Liver (tissue), 9 donors: Measurements from ENCODE around the gene MYH13. TPM values are rescaled to one million over a fixed set of nuclear protein-coding genes. Genes with fewer than 3 reads are reported as not detected.
"Not testable (repeated sequence)": the region's sequence is repeated elsewhere in the genome, so short reads cannot be mapped to it uniquely, and the experiment has no call there.

Source experiments
- DNase-seq: peaks from one replicate; pipeline ENCODE4 v3.0.0-alpha.2; 2017; ENCODE audit warnings: low spot score
- H3K27ac ChIP-seq, 2 donors: one replicate each; pipeline ENCODE4 v1.7.0; 2013; ENCODE audit warnings: inconsistent platforms in 2 of 2, low read length in 2 of 2, control low read depth in 1 of 2, low read depth in 1 of 2, mild to moderate bottlenecking in 1 of 2
- H3K27me3 ChIP-seq, 4 donors: one replicate each; pipeline versions ENCODE4 v1.6.1 to v1.7.0; 2013; ENCODE audit warnings: low read length in 3 of 4, inconsistent platforms in 1 of 4, mild to moderate bottlenecking in 1 of 4, moderate library complexity in 1 of 4; ENCODE audit not compliant: control insufficient read depth in 4 of 4, insufficient read depth in 4 of 4
- H3K36me3 ChIP-seq, 4 donors: one replicate each; pipeline versions ENCODE4 v1.6.1 to v1.7.0; 2013; ENCODE audit warnings: low read length in 3 of 4, mild to moderate bottlenecking in 3 of 4, low read depth in 1 of 4, moderate library complexity in 1 of 4; ENCODE audit not compliant: control insufficient read depth in 4 of 4, insufficient read depth in 3 of 4
- H3K4me1 ChIP-seq, 4 donors: one replicate each; pipeline versions ENCODE4 v1.6.1 to v1.7.0; 2013; ENCODE audit warnings: low read length in 3 of 4, mild to moderate bottlenecking in 3 of 4, moderate library complexity in 1 of 4; ENCODE audit not compliant: control insufficient read depth in 4 of 4, insufficient read depth in 4 of 4
- H3K4me3 ChIP-seq, 3 donors: one replicate each; pipeline versions ENCODE4 v1.6.1 to v1.7.0; 2013; ENCODE audit warnings: low read length in 3 of 3, control low read depth in 1 of 3, low read depth in 1 of 3, mild to moderate bottlenecking in 1 of 3
- H3K9ac ChIP-seq, 2 donors: one replicate each; pipeline ENCODE4 v1.7.0; 2013; ENCODE audit warnings: low read length in 2 of 2, mild to moderate bottlenecking in 2 of 2, moderate library complexity in 2 of 2, control low read depth in 1 of 2, low read depth in 1 of 2
- H3K9me3 ChIP-seq, 4 donors: one replicate each; pipeline versions ENCODE4 v1.6.1 to v1.7.0; 2013; ENCODE audit warnings: low read length in 3 of 4; ENCODE audit not compliant: control insufficient read depth in 4 of 4
- ATF3 ChIP-seq: IDR thresholded peaks from 2 replicates; pipeline ENCODE4 v1.6.1; 2016; ENCODE audit warnings: antibody characterized with exemption
- CTCF ChIP-seq: fragments of 150-350 bp; IDR thresholded peaks from 2 replicates; pipeline ENCODE4 v1.5.1; 2017; ENCODE audit warnings: improper control_type of control experiment, low read depth, low read length; ENCODE audit not compliant: missing input control
- FOXA2 ChIP-seq: IDR thresholded peaks from 2 replicates; pipeline ENCODE4 v1.6.1; 2016; ENCODE audit warnings: antibody characterized with exemption
- GABPA ChIP-seq, 2 donors: IDR thresholded peaks in 1 of 2; conservative IDR thresholded peaks in 1 of 2; 2 replicates each; pipeline ENCODE4 v1.6.1; 2016; ENCODE audit warnings: antibody characterized with exemption in 2 of 2, mild to moderate bottlenecking in 1 of 2, moderate library complexity in 1 of 2
- HNF4A ChIP-seq, 2 donors: conservative IDR thresholded peaks; 2 replicates each; pipeline ENCODE4 v1.6.1; 2016; ENCODE audit warnings: antibody characterized with exemption in 2 of 2, mild to moderate bottlenecking in 2 of 2
- HNF4G ChIP-seq: IDR thresholded peaks from 2 replicates; pipeline ENCODE4 v1.6.1; 2016; ENCODE audit warnings: antibody characterized with exemption
- MAX ChIP-seq: IDR thresholded peaks from 2 replicates; pipeline ENCODE4 v1.6.1; 2016; ENCODE audit warnings: antibody characterized with exemption
- NR2F2 ChIP-seq: IDR thresholded peaks from 2 replicates; pipeline ENCODE4 v1.6.1; 2016; ENCODE audit warnings: antibody characterized with exemption
- RAD21 ChIP-seq, 2 donors: IDR thresholded peaks; 2 replicates each; pipeline ENCODE4 v1.6.1; 2016; ENCODE audit warnings: antibody characterized with exemption in 2 of 2, mild to moderate bottlenecking in 2 of 2
- REST ChIP-seq: IDR thresholded peaks from 2 replicates; pipeline ENCODE4 v1.6.1; 2016; ENCODE audit warnings: antibody characterized with exemption, mild to moderate bottlenecking
- RXRA ChIP-seq, 2 donors: IDR thresholded peaks; 2 replicates each; pipeline ENCODE4 v1.6.1; 2017 to 2018; ENCODE audit warnings: antibody characterized with exemption in 2 of 2, mild to moderate bottlenecking in 1 of 2
- TAF1 ChIP-seq: conservative IDR thresholded peaks from 2 replicates; pipeline ENCODE4 v1.6.1; 2016; ENCODE audit warnings: antibody characterized with exemption, mild to moderate bottlenecking
- YY1 ChIP-seq: IDR thresholded peaks from 2 replicates; pipeline ENCODE4 v1.6.1; 2016; ENCODE audit warnings: antibody characterized with exemption, mild to moderate bottlenecking
- ZBTB33 ChIP-seq: IDR thresholded peaks from 2 replicates; pipeline ENCODE4 v1.6.1; 2016; ENCODE audit warnings: antibody characterized with exemption
- WGBS: extraction: QIAGEN DNeasy Blood & Tissue Kit; methylation state at CpG from one replicate; pipeline ENCODE4 v1.1.7; 2013; 5-methylcytosine and 5-hydroxymethylcytosine counted together
- polyA plus RNA-seq, 2 donors: library from polyadenylated mRNA; stranded (reverse) in 1 of 2; unstranded in 1 of 2; fragments of 200-250 nt in 1 of 2; fragments of >200 nt in 1 of 2; fragmentation: Nextera tagmentation in 1 of 2; extraction: Ambion mirVana in 1 of 2; gene quantifications; one replicate each; pipeline versions ENCODE4 v1.2.1 to v1.2.3, GENCODE V29; 2013 to 2015
- total RNA-seq, 2 donors: library from RNA; depleted of rRNA; stranded (reverse); fragments of >200 nt; gene quantifications; one replicate each; pipeline ENCODE4 v1.2.3, GENCODE V29; 2014
- donor health status: healthy.
- donor health status: healthy.
- donor health status: healthy.
- donor health status: healthy.
- donor health status: healthy.

MYH13 gene
- total and polyA plus RNA-seq, 4 donors, result not detected

GRCh38 chr17:10292057-10292937 is 80.5 kb downstream of the MYH13 start:
- Histone ChIP-seq H3K4me3 (no peak overlapping the region), H3K9ac (no peak overlapping the region), H3K9me3 (no peaks in the 10 kb centered on the region), H3K27ac (no peak overlapping the region), H3K4me1 (no peaks in the 10 kb centered on the region), H3K27me3 (peaks cover 0 to 5% (median 0%) of the 10 kb centered on the region in 4 donors), H3K36me3 (no peaks in the 10 kb centered on the region)
- 66% methylated on average over 12 of the region's 12 CpGs for WGBS
- TF ChIP-seq REST (no peak), NR2F2 (no peak), MAX (no peak), HNF4A (conservative IDR thresholded peaks at IDR 0.05) (no peak)
- no peak for DNase-seq

- H3K9me3 ChIP-seq, H3K27ac ChIP-seq, H3K36me3 ChIP-seq, DNase-seq, H3K27me3 ChIP-seq, H3K4me1 ChIP-seq, H3K4me3 ChIP-seq, H3K9ac ChIP-seq: not testable (repeated sequence)
- WGBS, result 72% methylated on average over 12 of the region's 12 CpGs
Measured at GRCh38 chr17:10291576-10291975, 81.2 kb downstream of the MYH13 start.

- H3K4me3 ChIP-seq, result no peak overlapping the region
- no peaks in the 10 kb centered on the region for H3K36me3 ChIP-seq
- DNase-seq, result no peak
- H3K9me3 ChIP-seq, result no peaks in the 10 kb centered on the region
- H3K9ac ChIP-seq, result no peak overlapping the region
- WGBS, result 22% methylated on average over 1 of the region's 1 CpG
- peaks cover 0 to 7% (median 3%) of the 10 kb centered on the region in 4 donors for H3K27me3 ChIP-seq
- TF ChIP-seq NR2F2, result no peak
- TF ChIP-seq RAD21 (IDR thresholded peaks at IDR 0.05), result no peak
- no peak for TF ChIP-seq YY1
- H3K4me1 ChIP-seq, result no peaks in the 10 kb centered on the region
- H3K27ac ChIP-seq, result no peak overlapping the region
Measured at GRCh38 chr17:10290041-10290440, 82.8 kb downstream of the MYH13 start.

- H3K9me3 ChIP-seq, result no peaks in the 10 kb centered on the region
- H3K4me3 ChIP-seq, result no peak overlapping the region
- no peak overlapping the region for H3K9ac ChIP-seq
- H3K27me3 ChIP-seq, result peaks cover 0 to 7% (median 3%) of the 10 kb centered on the region in 4 donors
- 21% methylated on average over 1 of the region's 1 CpG for WGBS
- DNase-seq, result no peak
- H3K4me1 ChIP-seq, result no peaks in the 10 kb centered on the region
- H3K36me3 ChIP-seq, result no peaks in the 10 kb centered on the region
- no peak overlapping the region for H3K27ac ChIP-seq
- TF ChIP-seq RAD21 (IDR thresholded peaks at IDR 0.05), result no peak
- no peak for TF ChIP-seq ZBTB33
- no peak for TF ChIP-seq HNF4G
- TF ChIP-seq CTCF, result no peak
- no peak for TF ChIP-seq TAF1
- TF ChIP-seq MAX, result no peak
- TF ChIP-seq ATF3, result no peak
- no peak for TF ChIP-seq FOXA2
- TF ChIP-seq NR2F2, result no peak
- TF ChIP-seq GABPA (IDR thresholded peaks at IDR 0.05 in 1 of 2, conservative IDR thresholded peaks at IDR 0.05 in 1 of 2), result no peak
- TF ChIP-seq RXRA (IDR thresholded peaks at IDR 0.05), result no peak
Measured at GRCh38 chr17:10286324-10286723, 86.5 kb downstream of the MYH13 start.
